ENCODE data around the gene BCL2L1. TPM values are rescaled to one million over a fixed set of nuclear protein-coding genes. Genes with fewer than 3 reads are reported as not detected.
A peak's percentile ranks its signal among the peaks of the same experiment; 100 is the strongest.

Gene BCL2L1
- total and polyA plus RNA-seq, 2 donors (not counting 3 experiments of a cell fraction or from before 2014, with no cell fraction given) = 78.0 to 101 TPM

DNA sequence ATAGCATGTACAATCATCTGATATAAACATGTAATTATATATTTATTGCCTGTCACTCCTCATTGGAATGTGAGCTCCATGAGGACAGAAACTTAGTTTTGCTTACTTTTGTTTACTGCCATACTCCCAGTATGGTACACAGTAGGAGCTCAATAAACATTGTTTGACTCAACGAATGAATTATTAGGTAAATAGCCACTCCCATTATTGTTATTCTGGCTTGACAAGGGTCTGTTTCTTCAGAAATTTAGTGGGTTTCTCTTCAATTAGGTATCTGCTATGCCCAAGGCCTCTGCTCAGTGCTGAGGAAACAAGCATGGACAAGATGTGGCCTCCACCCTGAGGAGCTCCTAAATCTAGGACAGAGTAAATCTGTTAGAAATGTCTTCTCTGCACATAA lies 6.3 kb downstream of the BCL2L1 start:
- H3K9me3 ChIP-seq (replicated peaks; ENCODE audit: control insufficient read depth, insufficient read depth, low read length) = no peaks in the 10 kb centered on the region
- H2AFZ ChIP-seq (ENCODE audit: low read depth, low read length) = no peak overlapping the region
- H3K9me1 ChIP-seq (replicated peaks; ENCODE audit: control insufficient read depth, extremely low read depth, insufficient read depth, low read length) = no peaks in the 10 kb centered on the region
- dilution Hi-C loops (cut with MboI; ENCODE audit: extremely low pct_ligation_motif_present, low sequenced_read_pairs) (no loop called here), intact Hi-C loops (cut with micrococcal nuclease) (no loop called here)
- no peaks in the 10 kb centered on the region for H4K20me1 ChIP-seq (replicated peaks; ENCODE audit: control insufficient read depth, extremely low read depth, insufficient read depth, low read length)
- ChIA-PET POLR2A (interaction anchor here (0.5 to 0.7 kb wide), 2 partner anchors 17 to 27 kb away, joined by 3 to 4 read pairs; no protein-coding TSS in a partner anchor), CTCF (interaction anchor here (0.9 to 10.5 kb wide), 5 partner anchors 17 to 82 kb away, joined by 3 to 658 read pairs (median 7); partner anchors contain the start of gene TPX2)
- H3K4me3 ChIP-seq (replicated peaks in 1 of 3; ENCODE audit: insufficient read depth in 1 of 3, low read depth in 1 of 3, low read length in 3 of 3) = no peak overlapping the region
- FAIRE-seq (no peak), DNase-seq (ENCODE audit: low read depth, low spot score) (no peak)
- peaks cover 72% of the 10 kb centered on the region for H3K4me1 ChIP-seq (ENCODE audit: control insufficient read depth, extremely low read depth, insufficient read depth, low read length)
- H3K9ac ChIP-seq (replicated peaks; ENCODE audit: extremely low read depth, insufficient read depth, low read length) = no peak overlapping the region
- TF ChIP-seq POLR2A (IDR thresholded peaks at IDR 0.05; ENCODE audit: low read depth, low read length) (no peak), MYC (IDR thresholded peaks at IDR 0.05; ENCODE audit: low read depth, low read length) (no peak), EZH2 (IDR thresholded peaks at IDR 0.05; ENCODE audit: borderline replicate concordance, low read depth, low read length, severe bottlenecking) (no peak), POLR2AphosphoS5 (IDR thresholded peaks at IDR 0.05; ENCODE audit: insufficient read depth, low read depth, low read length) (no peak), JUN (IDR thresholded peaks at IDR 0.05; ENCODE audit: borderline replicate concordance, insufficient read depth, insufficient read length, low read depth) (no peak)
- peak overlapping the region; percentile 66 for H3K4me2 ChIP-seq (ENCODE audit: insufficient read depth, low read length)
- H3K27me3 ChIP-seq (ENCODE audit: control insufficient read depth in 2 of 2, insufficient read depth in 2 of 2, low read length in 2 of 2) = no peaks in the 10 kb centered on the region
- BruUV-seq (replicated peaks) = no TSS peak
- H3K79me2 ChIP-seq (ENCODE audit: control insufficient read depth, insufficient read depth, low read length) = peaks cover 82% of the 10 kb centered on the region
- H3K36me3 ChIP-seq (ENCODE audit: control insufficient read depth in 2 of 2, extremely low read depth in 1 of 2, insufficient read depth in 2 of 2, low read length in 2 of 2) = peaks cover 1 to 4% of the 10 kb centered on the region in 2 experiments
- H3K27ac ChIP-seq (ENCODE audit: insufficient read depth, low read depth, low read length) = peak overlapping the region; percentile 15

DNA sequence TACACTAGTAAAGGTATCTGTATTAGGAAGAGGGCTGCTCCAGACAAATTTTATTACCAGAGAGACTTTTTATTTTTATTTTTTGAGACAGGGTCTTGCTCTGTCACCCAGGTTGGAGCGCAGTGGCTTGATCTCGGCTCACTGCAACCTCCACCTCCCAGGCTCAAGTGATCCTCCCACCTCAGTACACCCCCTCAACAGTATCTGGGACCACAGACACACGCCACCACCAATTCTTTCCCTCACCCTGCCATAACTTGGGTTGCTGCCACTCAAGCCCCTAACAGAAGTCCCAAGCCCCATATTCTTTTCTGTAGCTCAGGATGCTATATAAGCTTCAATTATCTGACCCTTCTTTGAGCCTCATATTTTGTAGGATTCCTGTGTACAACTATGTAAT lies 6.9 kb downstream of the BCL2L1 start:
- no peaks in the 10 kb centered on the region for H3K9me1 ChIP-seq (replicated peaks; ENCODE audit: control insufficient read depth, extremely low read depth, insufficient read depth, low read length)
- no peak overlapping the region for H2AFZ ChIP-seq (ENCODE audit: low read depth, low read length)
- no peaks in the 10 kb centered on the region for H4K20me1 ChIP-seq (replicated peaks; ENCODE audit: control insufficient read depth, extremely low read depth, insufficient read depth, low read length)
- H3K9me3 ChIP-seq (replicated peaks; ENCODE audit: control insufficient read depth, insufficient read depth, low read length) = no peaks in the 10 kb centered on the region
- H3K27me3 ChIP-seq (ENCODE audit: control insufficient read depth in 2 of 2, insufficient read depth in 2 of 2, low read length in 2 of 2) = no peaks in the 10 kb centered on the region
- BruUV-seq (replicated peaks) = no TSS peak
- H3K4me3 ChIP-seq (replicated peaks in 1 of 3; ENCODE audit: insufficient read depth in 1 of 3, low read depth in 1 of 3, low read length in 3 of 3) = no peak overlapping the region
- peaks cover 82% of the 10 kb centered on the region for H3K79me2 ChIP-seq (ENCODE audit: control insufficient read depth, insufficient read depth, low read length)
- peaks cover 4 to 10% of the 10 kb centered on the region in 2 experiments for H3K36me3 ChIP-seq (ENCODE audit: control insufficient read depth in 2 of 2, extremely low read depth in 1 of 2, insufficient read depth in 2 of 2, low read length in 2 of 2)
- dilution Hi-C loops (cut with MboI; ENCODE audit: extremely low pct_ligation_motif_present, low sequenced_read_pairs) = no loop called here
- TF ChIP-seq POLR2AphosphoS5 (IDR thresholded peaks at IDR 0.05; ENCODE audit: insufficient read depth, low read depth, low read length) (no peak), EZH2 (IDR thresholded peaks at IDR 0.05; ENCODE audit: borderline replicate concordance, low read depth, low read length, severe bottlenecking) (no peak), JUN (IDR thresholded peaks at IDR 0.05; ENCODE audit: borderline replicate concordance, insufficient read depth, insufficient read length, low read depth) (no peak)
- no peak for FAIRE-seq
- ChIA-PET CTCF (interaction anchor here (0.6 to 10.5 kb wide), 5 partner anchors 17 to 158 kb away, joined by 3 to 658 read pairs (median 7); no protein-coding TSS in a partner anchor), POLR2A (no interaction called here)
- H3K9ac ChIP-seq (replicated peaks; ENCODE audit: extremely low read depth, insufficient read depth, low read length) = no peak overlapping the region
- no peak overlapping the region for H3K27ac ChIP-seq (ENCODE audit: insufficient read depth, low read depth, low read length)
- H3K4me1 ChIP-seq (ENCODE audit: control insufficient read depth, extremely low read depth, insufficient read depth, low read length) = peaks cover 78% of the 10 kb centered on the region
- no peak for DNase-seq (ENCODE audit: low read depth, low spot score)
- intact Hi-C loops (cut with micrococcal nuclease) = no loop called here
- H3K4me2 ChIP-seq (ENCODE audit: insufficient read depth, low read length) = peak overlapping the region; percentile 66

Data from endothelial cell of umbilical vein (primary cell).